GM12873 (cell line): ENCODE data around the gene LGR5.

Experiments used
- TF ChIP-seq, protein P1 (sequence below): IDR thresholded peaks from 2 replicates; pipeline ENCODE4 v1.5.1; 2012; ENCODE audit warnings: low read depth, mild to moderate bottlenecking, moderate library complexity, low read length, control low read depth; ENCODE audit not compliant: insufficient read depth; ENCODE audit errors: missing control alignments

Gene LGR5

DNA sequence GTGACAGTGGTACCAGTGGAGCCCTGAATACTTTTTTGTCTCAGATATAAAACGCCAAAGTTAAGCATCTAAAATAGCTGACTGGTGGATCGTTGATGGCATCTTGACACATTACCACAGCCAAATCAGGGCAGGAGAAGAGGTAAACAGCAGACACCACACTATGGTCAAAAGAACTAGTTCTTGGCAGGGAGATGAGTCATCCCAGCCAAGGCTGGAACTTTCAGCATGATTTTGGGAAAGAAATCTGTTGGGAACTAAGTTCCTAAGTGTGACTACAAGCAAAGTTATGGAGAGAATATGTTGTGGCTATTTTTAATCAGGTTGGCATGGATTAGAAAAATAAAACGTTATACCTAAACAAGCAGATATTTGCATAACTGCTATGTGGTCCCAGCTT is 36.9 kb downstream of the LGR5 start:
- TF ChIP-seq, protein P1, sequence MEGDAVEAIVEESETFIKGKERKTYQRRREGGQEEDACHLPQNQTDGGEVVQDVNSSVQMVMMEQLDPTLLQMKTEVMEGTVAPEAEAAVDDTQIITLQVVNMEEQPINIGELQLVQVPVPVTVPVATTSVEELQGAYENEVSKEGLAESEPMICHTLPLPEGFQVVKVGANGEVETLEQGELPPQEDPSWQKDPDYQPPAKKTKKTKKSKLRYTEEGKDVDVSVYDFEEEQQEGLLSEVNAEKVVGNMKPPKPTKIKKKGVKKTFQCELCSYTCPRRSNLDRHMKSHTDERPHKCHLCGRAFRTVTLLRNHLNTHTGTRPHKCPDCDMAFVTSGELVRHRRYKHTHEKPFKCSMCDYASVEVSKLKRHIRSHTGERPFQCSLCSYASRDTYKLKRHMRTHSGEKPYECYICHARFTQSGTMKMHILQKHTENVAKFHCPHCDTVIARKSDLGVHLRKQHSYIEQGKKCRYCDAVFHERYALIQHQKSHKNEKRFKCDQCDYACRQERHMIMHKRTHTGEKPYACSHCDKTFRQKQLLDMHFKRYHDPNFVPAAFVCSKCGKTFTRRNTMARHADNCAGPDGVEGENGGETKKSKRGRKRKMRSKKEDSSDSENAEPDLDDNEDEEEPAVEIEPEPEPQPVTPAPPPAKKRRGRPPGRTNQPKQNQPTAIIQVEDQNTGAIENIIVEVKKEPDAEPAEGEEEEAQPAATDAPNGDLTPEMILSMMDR = no peak

DNA sequence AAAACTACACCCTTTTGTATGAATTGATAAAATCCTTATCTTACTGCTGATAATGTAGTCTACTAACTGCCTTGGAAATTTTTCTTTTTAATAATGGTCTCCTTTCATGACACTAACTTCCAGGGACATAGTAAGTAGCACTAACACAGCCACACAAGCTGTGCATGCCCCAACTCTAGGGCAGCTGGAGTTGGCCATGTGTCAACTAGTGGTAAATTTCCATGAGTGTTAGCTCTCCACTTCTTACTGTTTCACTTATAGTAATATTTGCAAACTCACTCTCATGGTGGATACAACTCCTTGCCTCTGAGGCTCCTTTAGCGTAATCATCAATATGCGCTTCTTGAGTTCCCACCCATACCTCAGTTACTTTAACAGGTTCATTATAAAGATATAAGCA is 38.0 kb downstream of the LGR5 start:
- TF ChIP-seq, protein P1 = no peak

DNA sequence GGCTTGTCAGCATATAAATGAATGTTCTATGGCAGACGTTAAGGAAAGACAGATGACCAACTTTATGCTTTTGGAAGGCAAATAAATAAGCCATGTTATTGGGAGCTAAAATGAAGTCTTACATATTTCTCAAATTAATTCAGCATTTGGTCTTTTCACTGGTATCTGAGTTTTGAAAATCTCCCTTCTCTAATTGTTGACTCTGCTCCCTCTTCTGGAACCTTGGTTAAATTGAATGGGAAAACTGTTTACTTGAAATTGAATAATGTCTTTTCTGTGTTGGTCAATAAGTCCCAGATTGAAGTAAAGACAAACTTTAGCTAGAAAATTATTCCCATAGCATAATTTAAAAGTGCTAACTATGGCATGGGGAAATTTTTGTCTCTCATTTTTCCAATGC is 38.7 kb downstream of the LGR5 start:
- TF ChIP-seq, protein P1 = no peak

DNA sequence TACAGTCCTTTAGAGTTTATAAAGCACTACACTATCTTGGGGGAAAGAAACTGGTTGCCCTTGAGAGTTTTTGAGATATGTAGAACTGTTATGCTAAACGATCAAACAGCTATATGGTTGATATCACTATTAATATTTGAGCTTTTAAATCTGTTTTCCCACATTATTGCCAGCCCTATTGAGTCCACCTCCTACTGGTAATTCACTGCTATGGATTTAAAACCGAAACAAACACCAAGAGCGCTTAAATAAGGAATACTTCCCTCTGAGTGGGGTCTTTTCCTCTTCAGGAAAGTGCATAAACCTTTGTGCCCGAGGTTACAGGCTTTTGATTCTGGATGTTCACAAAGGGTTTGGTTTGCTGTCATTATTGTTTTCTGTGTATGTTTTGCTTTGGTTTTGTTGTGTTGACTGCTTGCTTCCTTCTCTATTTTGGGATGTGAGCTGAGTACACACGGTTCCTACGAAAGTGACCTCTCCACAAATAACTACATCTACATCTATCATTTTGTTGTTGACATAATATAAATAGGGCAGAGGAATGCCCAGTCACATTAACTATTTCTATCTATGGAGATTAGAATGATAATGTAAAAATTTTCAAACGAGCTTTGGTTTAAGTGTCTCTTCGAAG is 44.8 kb downstream of the LGR5 start:
- TF ChIP-seq, protein P1 = no peak

DNA sequence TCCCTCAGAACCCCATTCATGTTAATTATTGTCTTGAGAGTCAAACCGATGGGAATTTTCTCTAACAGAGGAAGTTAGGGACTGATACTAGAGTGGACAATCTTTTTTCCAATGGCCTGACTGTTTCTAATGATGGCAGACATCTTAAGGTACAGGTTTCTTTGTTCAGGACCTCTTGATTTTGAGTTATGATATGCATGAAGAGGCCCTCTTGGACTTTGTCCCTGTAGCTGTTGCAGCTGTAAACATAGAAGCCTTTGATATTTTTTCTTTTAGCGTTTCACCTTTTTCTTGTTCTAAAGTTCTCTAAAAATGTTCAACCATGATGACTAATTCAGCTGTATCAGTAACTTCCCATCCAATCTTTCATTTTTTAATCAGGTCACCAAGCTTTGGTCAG is 53.0 kb downstream of the LGR5 start:
- TF ChIP-seq, protein P1 = no peak

DNA sequence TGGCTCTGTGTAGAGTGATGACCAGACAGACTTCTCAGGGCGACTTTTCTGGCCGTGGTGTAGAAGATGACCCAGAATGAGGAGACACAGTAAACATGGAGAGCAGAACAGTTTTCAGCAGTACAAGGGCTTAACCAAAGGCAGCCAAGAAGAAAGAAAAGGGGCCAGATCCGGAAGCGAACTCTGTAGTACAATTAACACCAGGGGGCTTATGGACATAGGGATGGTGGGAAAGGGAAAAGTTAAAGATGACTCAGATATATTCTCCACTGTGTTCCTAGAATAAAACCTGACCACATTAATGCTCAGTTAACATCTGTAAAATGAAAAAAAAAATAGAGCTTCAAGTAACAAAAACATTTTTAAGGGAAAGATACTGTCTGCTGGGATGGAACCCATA is 60.2 kb downstream of the LGR5 start:
- TF ChIP-seq, protein P1 = no peak

DNA sequence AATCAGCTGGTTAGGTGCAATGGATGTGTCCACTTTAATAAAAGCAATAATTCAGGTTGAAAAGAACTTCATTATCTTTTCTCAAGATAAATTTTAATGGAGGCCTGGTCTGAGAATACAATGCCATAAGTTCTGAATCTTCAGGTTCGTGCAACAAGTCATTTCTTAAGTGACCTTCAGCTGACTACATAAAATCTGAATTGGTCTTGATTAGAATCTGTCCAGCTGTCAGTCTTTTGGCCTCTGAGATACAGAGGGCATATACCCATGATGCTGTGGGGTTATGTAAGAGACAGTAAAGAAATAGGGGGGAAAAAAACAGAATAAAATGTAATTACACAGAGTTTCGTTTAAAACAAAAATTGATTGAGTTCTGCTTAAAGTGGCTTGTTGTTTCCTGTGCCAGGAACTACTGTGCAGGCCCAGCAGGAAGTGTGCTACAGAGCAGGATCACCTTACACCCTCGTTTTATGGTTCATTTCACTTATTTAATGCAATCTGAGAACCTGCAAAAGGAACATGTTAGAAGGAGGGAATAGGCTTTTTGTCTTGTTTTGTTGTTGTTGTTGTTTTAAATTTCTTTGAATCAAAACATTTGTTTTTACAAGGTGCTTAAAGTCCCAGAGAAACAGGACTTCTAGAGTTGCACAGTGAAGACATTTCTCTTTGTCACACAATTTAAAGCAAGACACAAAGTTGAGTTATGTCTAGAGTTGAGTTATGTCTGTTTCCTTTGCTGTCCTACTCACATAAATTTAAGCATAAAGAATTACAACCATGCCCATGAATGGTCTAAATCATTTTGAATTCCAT is 64.2 kb downstream of the LGR5 start:
- TF ChIP-seq, protein P1 = no peak
